HEK293 (cell line): Measurements from ENCODE around the gene TMEM184C.
A peak's percentile ranks its signal among the peaks of the same experiment; 100 is the strongest.

Experiments used
- CTCF ChIA-PET: fragments of 350-600 bp; formaldehyde crosslinking; extraction: SDS; loops from one replicate; lab custom pipeline; 2021; ENCODE audit warnings: antibody characterized with exemption; lab: Yijun Ruan, JAX
- POLR2A ChIA-PET: fragments of 300-600 bp; formaldehyde crosslinking; extraction: SDS; loops from one replicate; lab custom pipeline; 2020; ENCODE audit warnings: antibody characterized with exemption, inconsistent platforms; lab: Yijun Ruan, JAX
- H3K27ac ChIP-seq: fragments of 200-500 bp; sonication (Bioruptor generic); 2 replicates; pipeline ENCODE4 v1.5.1; 2014; ENCODE audit warnings: low read depth, low read length, control low read depth, inconsistent platforms; ENCODE audit errors: extremely low read depth
- H3K36me3 ChIP-seq, 2 experiments: fragments of 200-500 bp in 1 of 2; sonication (Bioruptor generic) in 1 of 2; 1 replicate in 1 of 2; 2 replicates in 1 of 2; pipeline ENCODE4 v1.5.1; 2014 to 2017; ENCODE audit warnings: inconsistent platforms in 2 of 2, low read length in 2 of 2; ENCODE audit not compliant: control insufficient read depth in 2 of 2, insufficient read depth in 1 of 2
- H3K4me1 ChIP-seq: fragments of 200-500 bp; sonication (Bioruptor generic); 2 replicates; pipeline ENCODE4 v1.5.1; 2014; ENCODE audit warnings: mild to moderate bottlenecking, low read length, inconsistent platforms; ENCODE audit not compliant: control insufficient read depth, insufficient read depth
- H3K4me3 ChIP-seq: 2 replicates; pipeline ENCODE4 v1.5.1; 2011; ENCODE audit warnings: low read depth, mild to moderate bottlenecking, control low read depth, low read length, moderate library complexity
- H3K9me3 ChIP-seq: fragments of 200-500 bp; sonication (Bioruptor generic); 2 replicates; pipeline ENCODE4 v1.5.1; 2014; ENCODE audit warnings: low read depth, low read length, inconsistent platforms; ENCODE audit not compliant: control insufficient read depth, insufficient read depth
- EGR2 ChIP-seq: fragments of 450-650 bp; formaldehyde crosslinking; IDR thresholded peaks from 2 replicates; pipeline ENCODE4 v1.5.1; 2016; ENCODE audit warnings: low read depth, missing biosample characterization, missing genetic modification characterization
- ELK4 ChIP-seq: IDR thresholded peaks from 2 replicates; pipeline ENCODE4 v1.6.1; 2011; ENCODE audit warnings: mild to moderate bottlenecking, low read depth, low read length, borderline replicate concordance
- KLF8 ChIP-seq: fragments of 450-650 bp; formaldehyde crosslinking; IDR thresholded peaks from 2 replicates; pipeline ENCODE4 v1.5.1; 2016; ENCODE audit warnings: missing biosample characterization, missing genetic modification characterization
- MYNN ChIP-seq: fragments of 450-650 bp; formaldehyde crosslinking; IDR thresholded peaks from 2 replicates; pipeline ENCODE4 v1.5.1; 2016; ENCODE audit warnings: missing biosample characterization, missing genetic modification characterization, borderline replicate concordance
- ZBTB20 ChIP-seq: fragments of 450-650 bp; formaldehyde crosslinking; IDR thresholded peaks from 2 replicates; pipeline ENCODE4 v1.5.1; 2016; ENCODE audit warnings: missing biosample characterization, missing genetic modification characterization
- ZNF157 ChIP-seq: fragments of 450-650 bp; formaldehyde crosslinking; IDR thresholded peaks from 2 replicates; pipeline ENCODE4 v1.5.1; 2016; ENCODE audit warnings: missing biosample characterization, missing genetic modification characterization
- ZNF169 ChIP-seq: fragments of 450-650 bp; formaldehyde crosslinking; IDR thresholded peaks from 2 replicates; pipeline ENCODE4 v1.5.1; 2016; ENCODE audit warnings: missing biosample characterization, missing genetic modification characterization
- ZNF302 ChIP-seq: fragments of 450-650 bp; formaldehyde crosslinking; IDR thresholded peaks from 2 replicates; pipeline ENCODE4 v1.5.1; 2016; ENCODE audit warnings: missing biosample characterization, missing genetic modification characterization, low read depth
- ZNF362 ChIP-seq: fragments of 450-650 bp; formaldehyde crosslinking; IDR thresholded peaks from 2 replicates; pipeline ENCODE4 v1.5.1; 2016; ENCODE audit warnings: missing biosample characterization, missing genetic modification characterization
- ZNF366 ChIP-seq: fragments of 450-650 bp; formaldehyde crosslinking; conservative IDR thresholded peaks from 2 replicates; pipeline ENCODE4 v1.5.1; 2016; ENCODE audit warnings: missing biosample characterization, missing genetic modification characterization
- ZNF488 ChIP-seq: fragments of 450-650 bp; formaldehyde crosslinking; IDR thresholded peaks from 2 replicates; pipeline ENCODE4 v1.5.1; 2016; ENCODE audit warnings: missing biosample characterization, missing genetic modification characterization
- ZNF501 ChIP-seq: fragments of 450-650 bp; formaldehyde crosslinking; IDR thresholded peaks from 2 replicates; pipeline ENCODE4 v1.5.1; 2016; ENCODE audit warnings: missing biosample characterization, missing genetic modification characterization
- ZNF596 ChIP-seq: fragments of 450-650 bp; IDR thresholded peaks from 2 replicates; pipeline ENCODE4 v1.5.0; 2018; ENCODE audit warnings: missing biosample characterization, mild to moderate bottlenecking, missing genetic modification characterization, moderate library complexity
- ZNF664 ChIP-seq: fragments of 450-650 bp; formaldehyde crosslinking; IDR thresholded peaks from 2 replicates; pipeline ENCODE4 v1.5.1; 2016; ENCODE audit warnings: missing biosample characterization, missing genetic modification characterization
- ZNF76 ChIP-seq: fragments of 450-650 bp; formaldehyde crosslinking; IDR thresholded peaks from 2 replicates; pipeline ENCODE4; 2016; ENCODE audit warnings: low read depth, missing biosample characterization, missing genetic modification characterization, borderline replicate concordance
- ZNF837 ChIP-seq: fragments of 450-650 bp; formaldehyde crosslinking; IDR thresholded peaks from 2 replicates; pipeline ENCODE4 v1.5.1; 2016; ENCODE audit warnings: missing biosample characterization, missing genetic modification characterization
- ZSCAN18 ChIP-seq: fragments of 450-650 bp; formaldehyde crosslinking; IDR thresholded peaks from 2 replicates; pipeline ENCODE4 v1.5.1; 2016; ENCODE audit warnings: missing biosample characterization, missing genetic modification characterization
- ZSCAN5A ChIP-seq: fragments of 450-650 bp; formaldehyde crosslinking; IDR thresholded peaks from 2 replicates; pipeline ENCODE4 v1.5.1; 2016; ENCODE audit warnings: missing biosample characterization, missing genetic modification characterization

The TMEM184C gene

GRCh38 chr4:147678796-147679549 is 61.8 kb downstream of the TMEM184C start:
- Histone ChIP-seq H3K9me3 (no peaks in the 10 kb centered on the region), H3K4me3 (no peak overlapping the region), H3K36me3 (peaks cover 5 to 22% of the 10 kb centered on the region in 2 experiments; a peak in 2 of 3 replicates)
- CTCF ChIA-PET, result interaction anchor here (0.6 to 1.0 kb wide), 6 partner anchors 29 to 188 kb away, joined by 3 to 5 read pairs (median 3); no protein-coding TSS in a partner anchor
- no peak for TF ChIP-seq ZNF366 (tag by site-specific recombination)
- TF ChIP-seq ELK4, result no peak
- TF ChIP-seq ZSCAN18, result no peak
- TF ChIP-seq ZNF169, result no peak
- no peak for TF ChIP-seq ZNF596 (tag by site-specific recombination)
- TF ChIP-seq ZNF664 (tag by site-specific recombination), result no peak
- no peak for TF ChIP-seq KLF8
- TF ChIP-seq ZNF157 (tag by site-specific recombination), result no peak
- no peak for TF ChIP-seq MYNN
- no peak for TF ChIP-seq ZNF837 (tag by site-specific recombination)
- no peak for TF ChIP-seq ZSCAN5A (tag by site-specific recombination)
- TF ChIP-seq, all 188 proteins: peak for 0
- POLR2A ChIA-PET, result no interaction called here
- Histone ChIP-seq H3K4me1 (no peaks in the 10 kb centered on the region), H3K27ac (no peak overlapping the region)

GRCh38 chr4:147682755-147683154 is 65.6 kb downstream of the TMEM184C start:
- H3K4me1 ChIP-seq, result no peaks in the 10 kb centered on the region
- H3K4me3 ChIP-seq, result peak overlapping the region; percentile 84
- CTCF ChIA-PET, result interaction anchor here (1.6 kb wide), 1 partner anchor 184 kb away, joined by 5 read pairs; no protein-coding TSS in a partner anchor
- no peak for TF ChIP-seq ZNF488 (tag by site-specific recombination)
- no peak for TF ChIP-seq ZBTB20 (tag by site-specific recombination)
- TF ChIP-seq ZNF302 (tag by site-specific recombination), result no peak
- TF ChIP-seq ZNF501, result no peak
- no peak for TF ChIP-seq ZNF76 (tag by site-specific recombination)
- no peak for TF ChIP-seq EGR2
- no peak for TF ChIP-seq ZNF362
- TF ChIP-seq, all 188 proteins: peak for 0
- Histone ChIP-seq H3K9me3 (no peaks in the 10 kb centered on the region), H3K36me3 (peaks cover 0 to 22% of the 10 kb centered on the region in 2 experiments; a peak in 1 of 3 replicates), H3K27ac (no peak overlapping the region)
- POLR2A ChIA-PET, result interaction anchor here (0.7 to 2.5 kb wide), 3 partner anchors 43 to 760 kb away, joined by 3 to 19 read pairs (median 4); partner anchors contain the start of genes NR3C2 and TMEM184C
